ENCODE data around the gene LRCOL1.

The LRCOL1 gene

DNA sequence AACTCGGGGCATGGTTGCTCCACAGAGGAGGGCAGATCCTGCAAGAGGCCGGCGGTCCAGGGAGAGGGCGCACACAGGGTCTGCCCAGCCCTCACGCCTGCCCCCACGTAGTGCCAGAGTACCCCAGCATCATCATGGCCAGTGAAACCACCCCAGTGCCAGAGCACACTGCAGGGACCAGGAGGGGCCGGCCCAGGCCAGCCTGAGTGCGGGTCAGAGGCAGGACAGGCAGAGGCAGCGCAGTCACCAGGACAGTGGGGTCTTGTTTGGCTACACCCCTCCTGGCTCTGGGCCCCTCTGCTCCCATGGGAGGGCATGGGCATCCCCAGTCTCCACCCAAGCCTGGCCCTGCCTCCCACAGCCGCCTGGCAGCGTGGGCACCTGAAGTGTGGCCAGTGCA is 34.7 kb downstream of the LRCOL1 start:
- TF ChIP-seq EZH2 (optimal IDR thresholded peaks at IDR 0.05; ENCODE audit: low read depth, low read length) (no peak), EZH2phosphoT487 (IDR thresholded peaks at IDR 0.05; ENCODE audit: low read length) (no peak)
- Histone ChIP-seq H3K4me2 (ENCODE audit: low read depth, low read length) (no peak overlapping the region), H3K4me1 (ENCODE audit: low read length) (no peaks in the 10 kb centered on the region), H4K20me1 (ENCODE audit: insufficient read depth, low read length) (no peaks in the 10 kb centered on the region), H3K9me2 (replicated peaks; ENCODE audit: insufficient read depth, low read length) (no peaks in the 10 kb centered on the region), H3K27me3 (replicated peaks; ENCODE audit: insufficient read depth, low read length) (no peaks in the 10 kb centered on the region), H3K9me3 (replicated peaks; ENCODE audit: insufficient read depth, low read length) (no peaks in the 10 kb centered on the region), H3K27ac (ENCODE audit: low read length) (no peak overlapping the region), H3K4me3 (ENCODE audit: low read length) (no peak overlapping the region), H3F3A (ENCODE audit: insufficient read depth, low read length) (no peaks in the 10 kb centered on the region), H3K36me3 (replicated peaks; ENCODE audit: insufficient read depth, low read length) (no peaks in the 10 kb centered on the region), H2AFZ (ENCODE audit: low read length) (no peak overlapping the region), H3K9ac (ENCODE audit: low read length) (no peak overlapping the region), H3K79me2 (ENCODE audit: low read length) (no peaks in the 10 kb centered on the region)
- no peak for DNase-seq

DNA sequence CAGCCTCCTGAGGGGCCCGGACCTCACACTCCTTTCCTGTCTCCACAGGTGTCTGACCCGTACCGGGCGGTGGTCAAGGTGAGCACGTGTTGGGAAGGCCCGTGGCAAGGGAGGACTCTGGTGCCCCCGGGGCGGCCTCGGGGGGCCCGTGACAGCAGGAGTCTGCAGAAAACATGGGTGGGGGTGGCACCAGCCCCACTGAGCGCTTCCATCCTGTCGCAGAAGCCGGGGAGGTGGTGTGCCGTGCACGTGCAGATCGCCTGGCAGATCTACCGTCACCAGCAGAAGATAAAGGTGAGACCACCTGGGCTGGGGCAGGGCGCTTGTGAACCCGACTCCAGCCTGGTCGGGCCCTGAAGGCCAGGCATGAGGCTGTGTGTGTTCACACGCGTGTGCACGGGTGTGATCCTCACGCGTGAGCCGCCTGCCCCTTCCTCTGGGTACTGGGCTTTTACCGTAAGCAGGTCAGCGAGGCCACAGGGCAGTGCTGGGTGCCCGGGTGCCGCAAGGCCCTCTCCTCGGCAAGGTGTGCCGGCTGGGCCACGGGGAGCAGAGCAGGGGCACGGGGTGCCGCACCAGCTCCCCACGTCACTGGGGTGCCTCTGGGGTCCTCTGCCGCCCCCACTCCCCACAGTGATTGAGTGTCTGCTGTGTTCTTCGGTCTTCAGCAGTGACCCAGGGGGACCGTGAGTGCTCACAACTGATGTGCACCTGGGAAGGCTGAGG is 35.9 kb downstream of the LRCOL1 start:
- TF ChIP-seq EZH2 (optimal IDR thresholded peaks at IDR 0.05; ENCODE audit: low read depth, low read length) (no peak), EZH2phosphoT487 (IDR thresholded peaks at IDR 0.05; ENCODE audit: low read length) (no peak)
- TF ChIP-seq, protein P1, sequence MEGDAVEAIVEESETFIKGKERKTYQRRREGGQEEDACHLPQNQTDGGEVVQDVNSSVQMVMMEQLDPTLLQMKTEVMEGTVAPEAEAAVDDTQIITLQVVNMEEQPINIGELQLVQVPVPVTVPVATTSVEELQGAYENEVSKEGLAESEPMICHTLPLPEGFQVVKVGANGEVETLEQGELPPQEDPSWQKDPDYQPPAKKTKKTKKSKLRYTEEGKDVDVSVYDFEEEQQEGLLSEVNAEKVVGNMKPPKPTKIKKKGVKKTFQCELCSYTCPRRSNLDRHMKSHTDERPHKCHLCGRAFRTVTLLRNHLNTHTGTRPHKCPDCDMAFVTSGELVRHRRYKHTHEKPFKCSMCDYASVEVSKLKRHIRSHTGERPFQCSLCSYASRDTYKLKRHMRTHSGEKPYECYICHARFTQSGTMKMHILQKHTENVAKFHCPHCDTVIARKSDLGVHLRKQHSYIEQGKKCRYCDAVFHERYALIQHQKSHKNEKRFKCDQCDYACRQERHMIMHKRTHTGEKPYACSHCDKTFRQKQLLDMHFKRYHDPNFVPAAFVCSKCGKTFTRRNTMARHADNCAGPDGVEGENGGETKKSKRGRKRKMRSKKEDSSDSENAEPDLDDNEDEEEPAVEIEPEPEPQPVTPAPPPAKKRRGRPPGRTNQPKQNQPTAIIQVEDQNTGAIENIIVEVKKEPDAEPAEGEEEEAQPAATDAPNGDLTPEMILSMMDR (IDR thresholded peaks at IDR 0.05; ENCODE audit: low read length): no peak
- Histone ChIP-seq H3K9me2 (replicated peaks; ENCODE audit: insufficient read depth, low read length) (no peaks in the 10 kb centered on the region), H3K4me1 (ENCODE audit: low read length) (no peaks in the 10 kb centered on the region), H3F3A (ENCODE audit: insufficient read depth, low read length) (no peaks in the 10 kb centered on the region), H3K4me2 (ENCODE audit: low read depth, low read length) (no peak overlapping the region), H3K79me2 (ENCODE audit: low read length) (no peaks in the 10 kb centered on the region), H4K20me1 (ENCODE audit: insufficient read depth, low read length) (no peaks in the 10 kb centered on the region), H2AFZ (ENCODE audit: low read length) (no peak overlapping the region), H3K36me3 (replicated peaks; ENCODE audit: insufficient read depth, low read length) (no peaks in the 10 kb centered on the region), H3K27me3 (replicated peaks; ENCODE audit: insufficient read depth, low read length) (no peaks in the 10 kb centered on the region), H3K27ac (ENCODE audit: low read length) (no peak overlapping the region), H3K4me3 (ENCODE audit: low read length) (no peak overlapping the region), H3K9me3 (replicated peaks; ENCODE audit: insufficient read depth, low read length) (no peaks in the 10 kb centered on the region), H3K9ac (ENCODE audit: low read length) (no peak overlapping the region)
- no peak for DNase-seq

DNA sequence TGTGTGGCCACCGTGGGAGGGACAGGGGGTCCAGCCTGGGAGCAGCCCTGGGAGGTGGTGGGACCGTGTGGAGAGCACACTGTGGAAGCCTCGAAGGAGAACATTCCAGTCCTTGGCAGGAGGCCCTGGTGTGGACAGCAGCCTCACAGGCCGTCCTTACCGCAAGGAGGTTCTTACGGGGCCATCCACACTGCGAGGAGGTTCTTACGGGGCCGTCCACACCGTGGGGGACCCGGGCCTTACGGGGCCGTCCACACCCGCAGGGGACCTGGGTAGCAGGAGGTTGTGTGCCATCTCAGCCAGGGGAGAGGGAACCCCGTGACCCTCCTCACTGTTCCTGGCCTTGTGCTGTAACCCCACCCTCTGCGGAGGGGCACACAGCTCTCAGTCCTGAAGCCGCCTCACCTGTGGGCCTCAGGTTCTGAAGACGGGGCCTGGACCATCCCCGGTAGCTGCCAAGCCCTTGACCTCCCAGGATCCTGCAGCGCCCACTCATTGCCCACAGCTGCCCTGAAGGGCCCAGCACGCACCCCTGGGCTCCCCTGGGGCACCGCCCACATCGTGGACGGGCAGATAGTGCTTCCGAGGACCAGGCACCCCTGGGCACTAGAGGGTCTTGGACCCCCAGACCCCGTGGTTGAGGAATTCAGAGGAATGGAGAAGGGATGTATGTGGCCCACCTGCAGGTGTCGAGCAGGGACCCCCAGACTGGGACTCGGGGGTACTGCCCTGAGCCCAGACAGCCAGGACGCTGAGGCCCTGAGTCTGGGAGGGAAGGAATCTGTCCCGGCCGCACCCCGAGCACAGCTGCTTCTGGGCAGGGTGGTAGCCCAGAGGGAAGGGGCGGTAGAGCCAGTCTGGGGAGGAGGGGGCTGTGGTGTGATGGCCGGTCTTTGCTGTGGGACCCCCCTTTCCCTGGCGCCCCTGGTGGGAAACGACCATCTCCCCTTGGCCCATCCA is 37.3 kb downstream of the LRCOL1 start:
- no peaks in the 10 kb centered on the region for H3K9me2 ChIP-seq (replicated peaks; ENCODE audit: insufficient read depth, low read length)
- H3F3A ChIP-seq (ENCODE audit: insufficient read depth, low read length): no peaks in the 10 kb centered on the region
- no peaks in the 10 kb centered on the region for H3K79me2 ChIP-seq (ENCODE audit: low read length)
- no peaks in the 10 kb centered on the region for H3K9me3 ChIP-seq (replicated peaks; ENCODE audit: insufficient read depth, low read length)
- H3K27ac ChIP-seq (ENCODE audit: low read length): no peak overlapping the region
- H4K20me1 ChIP-seq (ENCODE audit: insufficient read depth, low read length): no peaks in the 10 kb centered on the region
- no peaks in the 10 kb centered on the region for H3K36me3 ChIP-seq (replicated peaks; ENCODE audit: insufficient read depth, low read length)
- H3K4me3 ChIP-seq (ENCODE audit: low read length): no peak overlapping the region
- TF ChIP-seq EZH2phosphoT487 (IDR thresholded peaks at IDR 0.05; ENCODE audit: low read length): no peak
- TF ChIP-seq, protein P1 (IDR thresholded peaks at IDR 0.05; ENCODE audit: low read length): no peak
- no peak for TF ChIP-seq EZH2 (optimal IDR thresholded peaks at IDR 0.05; ENCODE audit: low read depth, low read length)
- no peak overlapping the region for H2AFZ ChIP-seq (ENCODE audit: low read length)
- H3K9ac ChIP-seq (ENCODE audit: low read length): no peak overlapping the region
- no peaks in the 10 kb centered on the region for H3K4me1 ChIP-seq (ENCODE audit: low read length)
- no peak overlapping the region for H3K4me2 ChIP-seq (ENCODE audit: low read depth, low read length)
- DNase-seq: no peak
- H3K27me3 ChIP-seq (replicated peaks; ENCODE audit: insufficient read depth, low read length): no peaks in the 10 kb centered on the region
